ENCODE results near the gene PREX1. TPM values are rescaled to one million over a fixed set of nuclear protein-coding genes. Genes with fewer than 3 reads are reported as not detected.

Gene PREX1
- total and polyA plus RNA-seq, 2 donors from 2014 or later: 8.5 to 38.2 TPM

DNA sequence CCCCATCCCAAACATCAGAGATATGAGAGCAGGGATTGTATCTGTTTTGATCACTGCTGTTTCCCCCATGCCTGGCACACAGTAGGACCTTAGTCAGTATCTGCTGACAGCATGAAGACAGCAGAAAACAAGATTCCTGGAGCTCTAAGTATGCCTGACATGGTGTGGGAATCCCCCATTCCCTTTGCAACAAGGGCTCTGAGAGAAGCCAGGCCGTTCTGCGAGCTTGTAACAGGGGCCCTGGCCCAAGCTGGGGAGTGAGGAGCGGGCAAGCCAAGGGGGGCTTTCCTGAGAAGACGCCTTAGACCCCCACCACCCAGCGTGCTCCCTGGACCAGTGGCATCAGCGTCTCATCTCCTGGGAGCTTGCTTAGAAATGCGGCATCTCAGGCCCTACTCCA lies 25.2 kb downstream of the PREX1 start:
- Histone ChIP-seq H3K9ac (ENCODE audit: low read length in 3 of 3) (no peak overlapping the region), H3K27ac (ENCODE audit: low read depth in 2 of 2, low read length in 2 of 2) (no peak overlapping the region), H3K36me3 (ENCODE audit: control insufficient read depth in 2 of 3, insufficient read depth in 3 of 3, low read length in 3 of 3) (no peaks in the 10 kb centered on the region), H3K4me1 (ENCODE audit: control insufficient read depth in 2 of 3, insufficient read depth in 2 of 3, low read depth in 1 of 3, low read length in 3 of 3) (peaks cover 0 to 5% (median 0%) of the 10 kb centered on the region in 3 donors), H3K4me3 (ENCODE audit: low read length in 3 of 3) (no peak overlapping the region), H3K27me3 (ENCODE audit: control insufficient read depth, insufficient read depth, low read length) (no peaks in the 10 kb centered on the region), H3K9me3 (ENCODE audit: control insufficient read depth in 2 of 3, insufficient read depth in 1 of 3, low read length in 3 of 3) (no peaks in the 10 kb centered on the region)
- intact Hi-C loops (cut with DNase I): no loop called here
- DNase-seq (no peak), FAIRE-seq (no peak)
- TF ChIP-seq, protein P1, sequence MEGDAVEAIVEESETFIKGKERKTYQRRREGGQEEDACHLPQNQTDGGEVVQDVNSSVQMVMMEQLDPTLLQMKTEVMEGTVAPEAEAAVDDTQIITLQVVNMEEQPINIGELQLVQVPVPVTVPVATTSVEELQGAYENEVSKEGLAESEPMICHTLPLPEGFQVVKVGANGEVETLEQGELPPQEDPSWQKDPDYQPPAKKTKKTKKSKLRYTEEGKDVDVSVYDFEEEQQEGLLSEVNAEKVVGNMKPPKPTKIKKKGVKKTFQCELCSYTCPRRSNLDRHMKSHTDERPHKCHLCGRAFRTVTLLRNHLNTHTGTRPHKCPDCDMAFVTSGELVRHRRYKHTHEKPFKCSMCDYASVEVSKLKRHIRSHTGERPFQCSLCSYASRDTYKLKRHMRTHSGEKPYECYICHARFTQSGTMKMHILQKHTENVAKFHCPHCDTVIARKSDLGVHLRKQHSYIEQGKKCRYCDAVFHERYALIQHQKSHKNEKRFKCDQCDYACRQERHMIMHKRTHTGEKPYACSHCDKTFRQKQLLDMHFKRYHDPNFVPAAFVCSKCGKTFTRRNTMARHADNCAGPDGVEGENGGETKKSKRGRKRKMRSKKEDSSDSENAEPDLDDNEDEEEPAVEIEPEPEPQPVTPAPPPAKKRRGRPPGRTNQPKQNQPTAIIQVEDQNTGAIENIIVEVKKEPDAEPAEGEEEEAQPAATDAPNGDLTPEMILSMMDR (IDR thresholded peaks at IDR 0.05; ENCODE audit: borderline replicate concordance, extremely low read depth, insufficient read depth): no peak

DNA sequence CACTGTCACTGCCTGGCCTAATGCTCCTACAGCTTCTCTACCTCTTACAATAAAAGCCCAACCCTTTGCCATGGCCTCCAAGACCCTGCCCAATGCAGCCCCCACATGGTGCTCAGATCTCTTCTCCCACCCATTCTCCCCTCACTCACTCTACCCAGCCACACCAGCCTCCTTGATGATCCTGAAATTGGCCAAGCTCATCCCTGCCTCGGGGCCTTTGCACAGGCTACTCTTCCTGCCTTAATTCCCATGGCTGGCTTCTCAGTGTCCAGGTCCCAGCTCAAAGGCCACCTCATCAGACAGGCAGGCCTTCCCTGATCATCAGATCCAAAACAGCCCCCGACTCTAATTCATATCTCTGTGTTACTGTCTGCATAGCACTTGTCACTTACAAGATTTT lies 25.6 kb downstream of the PREX1 start:
- Histone ChIP-seq H3K4me3 (ENCODE audit: low read length in 3 of 3) (no peak overlapping the region), H3K4me1 (ENCODE audit: control insufficient read depth in 2 of 3, insufficient read depth in 2 of 3, low read depth in 1 of 3, low read length in 3 of 3) (peaks cover 0 to 5% (median 0%) of the 10 kb centered on the region in 3 donors), H3K36me3 (ENCODE audit: control insufficient read depth in 2 of 3, insufficient read depth in 3 of 3, low read length in 3 of 3) (no peaks in the 10 kb centered on the region), H3K9ac (ENCODE audit: low read length in 3 of 3) (no peak overlapping the region), H3K9me3 (ENCODE audit: control insufficient read depth in 2 of 3, insufficient read depth in 1 of 3, low read length in 3 of 3) (no peaks in the 10 kb centered on the region), H3K27me3 (ENCODE audit: control insufficient read depth, insufficient read depth, low read length) (no peaks in the 10 kb centered on the region), H3K27ac (ENCODE audit: low read depth in 2 of 2, low read length in 2 of 2) (no peak overlapping the region)
- intact Hi-C loops (cut with DNase I): no loop called here
- FAIRE-seq (no peak), DNase-seq (no peak)
- TF ChIP-seq, protein P1 (IDR thresholded peaks at IDR 0.05; ENCODE audit: borderline replicate concordance, extremely low read depth, insufficient read depth): no peak

DNA sequence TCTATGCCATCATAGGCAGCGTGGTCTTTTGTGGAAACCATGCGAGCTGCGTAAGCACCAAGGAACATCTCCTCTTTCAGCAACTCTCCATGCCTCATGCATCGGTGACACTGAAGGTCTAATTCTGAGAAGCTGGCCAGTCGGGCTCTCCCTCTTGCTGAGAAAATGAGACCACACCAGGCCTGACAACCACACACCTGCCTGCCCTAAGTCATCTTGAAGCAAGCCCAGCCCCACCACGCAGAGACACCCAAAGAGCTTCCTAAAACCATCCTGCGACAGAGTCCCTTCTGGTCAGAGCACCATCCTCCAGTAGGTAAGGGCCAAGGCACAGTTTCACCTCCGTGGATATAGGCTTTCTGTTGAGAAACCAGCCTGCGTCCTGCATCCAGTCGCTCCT lies 26.6 kb downstream of the PREX1 start:
- Histone ChIP-seq H3K27me3 (ENCODE audit: control insufficient read depth, insufficient read depth, low read length) (no peaks in the 10 kb centered on the region), H3K27ac (ENCODE audit: low read depth in 2 of 2, low read length in 2 of 2) (no peak overlapping the region), H3K4me3 (ENCODE audit: low read length in 3 of 3) (no peak overlapping the region), H3K9me3 (ENCODE audit: control insufficient read depth in 2 of 3, insufficient read depth in 1 of 3, low read length in 3 of 3) (no peaks in the 10 kb centered on the region), H3K9ac (ENCODE audit: low read length in 3 of 3) (no peak overlapping the region), H3K36me3 (ENCODE audit: control insufficient read depth in 2 of 3, insufficient read depth in 3 of 3, low read length in 3 of 3) (no peaks in the 10 kb centered on the region), H3K4me1 (ENCODE audit: control insufficient read depth in 2 of 3, insufficient read depth in 2 of 3, low read depth in 1 of 3, low read length in 3 of 3) (peaks cover 0 to 5% (median 0%) of the 10 kb centered on the region in 3 donors)
- FAIRE-seq: no peak
- TF ChIP-seq, protein P1 (IDR thresholded peaks at IDR 0.05; ENCODE audit: borderline replicate concordance, extremely low read depth, insufficient read depth): no peak
- intact Hi-C loops (cut with DNase I): no loop called here
- no peak for DNase-seq

DNA sequence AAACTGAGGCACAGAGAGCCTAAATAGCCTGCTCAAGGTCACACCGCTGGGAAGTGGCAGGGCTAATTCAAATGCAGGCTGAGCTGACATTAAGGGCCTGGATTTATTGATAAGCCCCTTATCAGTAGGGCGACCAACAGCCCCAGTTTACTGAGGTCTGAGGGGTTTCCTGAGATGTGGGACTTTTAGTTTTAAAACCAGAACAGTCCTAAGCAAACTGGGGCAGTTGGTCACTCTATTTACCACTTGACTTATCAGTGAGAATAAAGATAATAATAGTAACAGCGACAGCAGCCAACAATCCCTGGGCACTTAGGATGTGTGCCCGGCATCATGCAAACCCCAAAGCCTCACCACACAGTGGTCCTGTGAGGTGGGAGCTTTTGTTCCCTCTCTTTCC lies 27.6 kb downstream of the PREX1 start:
- Histone ChIP-seq H3K9me3 (ENCODE audit: control insufficient read depth in 2 of 3, insufficient read depth in 1 of 3, low read length in 3 of 3) (no peaks in the 10 kb centered on the region), H3K4me3 (ENCODE audit: low read length in 3 of 3) (no peak overlapping the region), H3K36me3 (ENCODE audit: control insufficient read depth in 2 of 3, insufficient read depth in 3 of 3, low read length in 3 of 3) (no peaks in the 10 kb centered on the region), H3K9ac (ENCODE audit: low read length in 3 of 3) (no peak overlapping the region), H3K27ac (ENCODE audit: low read depth in 2 of 2, low read length in 2 of 2) (no peak overlapping the region), H3K27me3 (ENCODE audit: control insufficient read depth, insufficient read depth, low read length) (no peaks in the 10 kb centered on the region), H3K4me1 (ENCODE audit: control insufficient read depth in 2 of 3, insufficient read depth in 2 of 3, low read depth in 1 of 3, low read length in 3 of 3) (no peaks in the 10 kb centered on the region)
- DNase-seq (no peak), FAIRE-seq (no peak)
- intact Hi-C loops (cut with DNase I): no loop called here
- TF ChIP-seq, protein P1 (IDR thresholded peaks at IDR 0.05; ENCODE audit: borderline replicate concordance, extremely low read depth, insufficient read depth): no peak

Data from kidney (tissue), 14 donors.